Stimulated activated naive CD8-positive, alpha-beta T cell treated with anti-CD3 and anti-CD28 coated beads, Interleukin-15, Interleukin-2, amounts not matched to agents 100 ng/mL and 50 ng/mL, for 24 hours (primary cell): ENCODE measurements around the gene RASGRP1.
A peak's percentile ranks its signal among the peaks of the same experiment; 100 is the strongest.

Source experiments
- H3K27ac Mint-ChIP-seq: one replicate; pipeline ENCODE4 v1.8.0; 2021; ENCODE audit warnings: mild to moderate bottlenecking, mixed read lengths
- H3K27me3 Mint-ChIP-seq: one replicate; pipeline ENCODE4 v1.8.0; 2021; ENCODE audit warnings: mixed read lengths
- H3K36me3 Mint-ChIP-seq: one replicate; pipeline ENCODE4 v1.8.0; 2021; ENCODE audit warnings: low read depth, mixed read lengths
- H3K4me1 Mint-ChIP-seq: one replicate; pipeline ENCODE4 v1.8.0; 2021; ENCODE audit warnings: low read depth, mixed read lengths
- H3K4me3 Mint-ChIP-seq: one replicate; pipeline ENCODE4 v1.8.0; 2021; ENCODE audit warnings: mild to moderate bottlenecking, mixed read lengths
- H3K9me3 Mint-ChIP-seq: one replicate; pipeline ENCODE4 v1.8.0; 2021; ENCODE audit warnings: mixed read lengths

RASGRP1 gene

DNA sequence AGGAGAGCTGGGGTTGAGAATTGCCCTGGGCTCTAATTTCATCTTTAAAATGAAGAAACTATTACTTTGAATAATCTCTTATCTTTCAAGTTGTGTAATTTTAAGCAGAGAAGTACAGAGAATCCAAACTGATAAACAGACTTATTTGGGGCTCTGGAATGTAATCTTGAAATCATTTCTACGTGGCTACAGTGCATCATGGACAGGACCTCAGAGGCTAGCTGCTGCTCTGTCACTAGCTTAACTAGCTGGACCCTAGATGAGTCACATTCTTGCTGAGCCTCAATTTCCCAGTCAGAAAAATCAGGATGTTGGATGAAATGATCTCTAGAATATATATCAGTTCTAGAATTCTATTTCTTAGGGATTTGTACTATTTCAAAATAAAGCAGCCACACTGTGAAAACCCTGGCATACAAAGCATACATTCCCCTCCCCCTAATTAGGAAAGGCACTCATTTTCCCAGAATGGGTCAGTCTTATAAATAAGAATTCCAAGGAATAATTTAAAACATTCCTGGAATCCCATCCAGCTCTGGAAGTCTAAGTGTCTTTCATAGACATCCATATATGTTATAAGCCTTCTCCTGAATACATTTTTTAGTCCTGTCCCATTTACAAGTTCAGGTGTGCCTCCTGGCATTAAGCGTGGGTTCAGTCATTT lies 47.2 kb downstream of the RASGRP1 start:
- Mint-ChIP-seq H3K27ac (peak overlapping the region; percentile 62), H3K4me1 (peaks cover 41% of the 10 kb centered on the region), H3K36me3 (peaks cover 62% of the 10 kb centered on the region), H3K27me3 (no peaks in the 10 kb centered on the region), H3K9me3 (no peaks in the 10 kb centered on the region), H3K4me3 (no peak overlapping the region)

DNA sequence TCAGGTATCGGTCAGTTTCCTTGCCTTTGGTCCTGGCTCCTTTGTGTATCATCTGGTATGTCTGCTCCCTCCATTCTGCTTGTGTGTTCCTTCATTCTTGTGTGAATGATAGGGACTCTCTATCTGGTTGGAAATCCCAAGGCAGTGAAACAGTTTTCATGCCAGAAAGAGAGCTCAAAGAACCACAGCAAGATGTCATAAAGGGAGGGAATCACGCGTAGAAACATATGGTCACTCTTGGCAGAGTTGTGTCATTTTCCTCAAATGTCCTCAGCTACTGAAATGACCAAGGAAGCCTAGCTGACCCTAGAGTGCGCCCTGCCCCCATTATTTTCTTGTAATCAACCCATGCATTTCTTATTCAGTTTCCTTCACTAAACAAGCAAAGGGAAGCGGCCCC lies 48.0 kb downstream of the RASGRP1 start:
- Mint-ChIP-seq H3K27me3 (no peaks in the 10 kb centered on the region), H3K27ac (peak overlapping the region; percentile 61), H3K36me3 (peaks cover 65% of the 10 kb centered on the region)

DNA sequence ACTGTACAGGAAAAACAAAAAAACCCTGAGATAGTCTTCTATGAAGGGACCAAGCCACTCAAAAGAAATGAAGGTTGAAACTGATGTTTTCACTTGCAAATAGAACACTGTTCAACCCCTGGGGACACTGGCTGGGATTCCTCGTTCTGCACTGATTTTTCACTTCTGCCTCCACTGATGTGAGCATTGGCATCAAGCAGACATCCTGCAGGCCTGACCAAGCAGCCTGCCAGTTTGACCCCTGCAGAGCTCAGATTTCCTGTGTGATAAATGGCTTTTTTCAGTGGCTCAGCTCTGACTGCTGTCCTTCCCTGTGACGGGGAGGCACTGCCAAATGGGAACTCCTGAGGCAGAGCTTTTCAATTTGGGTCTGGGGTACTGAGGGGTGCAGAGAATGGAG lies 50.0 kb downstream of the RASGRP1 start:
- Mint-ChIP-seq H3K4me3 (no peak overlapping the region), H3K9me3 (no peaks in the 10 kb centered on the region), H3K4me1 (peaks cover 30% of the 10 kb centered on the region), H3K36me3 (peaks cover 75% of the 10 kb centered on the region), H3K27ac (no peak overlapping the region), H3K27me3 (no peaks in the 10 kb centered on the region)

More for the DNA sequence above, 48.0 kb downstream of the RASGRP1 start:
- no peaks in the 10 kb centered on the region for H3K9me3 Mint-ChIP-seq
- H3K4me1 Mint-ChIP-seq: peaks cover 34% of the 10 kb centered on the region
- no peak overlapping the region for H3K4me3 Mint-ChIP-seq

DNA sequence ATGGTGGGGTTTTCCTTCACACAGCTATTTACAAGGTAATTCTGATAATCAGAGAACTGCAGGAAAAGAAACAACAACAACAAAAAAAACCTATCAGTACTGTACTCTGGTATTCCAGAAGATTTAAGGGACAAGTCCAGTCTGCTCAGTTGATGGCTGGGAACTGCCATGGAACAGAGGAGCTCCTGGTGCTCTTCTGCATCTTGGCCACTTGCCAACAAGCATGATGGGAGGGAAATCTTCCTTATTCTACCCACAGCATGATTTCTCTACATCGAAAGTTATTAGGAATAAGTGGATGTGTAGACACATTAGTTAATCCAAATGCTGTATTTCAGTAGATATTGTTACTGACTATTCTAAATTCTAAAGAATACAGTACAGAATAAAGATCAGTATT lies 51.7 kb downstream of the RASGRP1 start:
- Mint-ChIP-seq H3K27ac (no peak overlapping the region), H3K4me3 (no peak overlapping the region), H3K36me3 (peaks cover 77% of the 10 kb centered on the region)

DNA sequence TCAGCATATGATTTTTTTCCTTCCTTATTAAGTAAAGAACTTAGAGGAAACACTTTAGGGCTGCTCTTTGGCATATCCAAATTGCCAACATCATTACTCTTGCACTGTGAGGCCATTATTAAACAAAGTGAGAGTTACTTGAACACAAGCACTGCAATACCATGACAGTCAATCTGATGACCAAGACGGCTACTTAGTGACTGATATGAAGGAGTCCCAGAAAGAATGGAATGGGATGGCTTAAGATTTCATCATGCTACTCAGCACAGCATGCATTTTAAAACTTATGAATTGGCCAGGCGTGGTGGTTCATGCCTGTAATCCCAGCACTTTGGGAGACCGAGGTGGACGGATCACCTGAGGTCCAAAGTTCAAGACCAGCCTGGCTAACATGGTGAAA lies 55.5 kb downstream of the RASGRP1 start:
- H3K27me3 Mint-ChIP-seq: no peaks in the 10 kb centered on the region
- peaks cover 78% of the 10 kb centered on the region for H3K36me3 Mint-ChIP-seq
- no peaks in the 10 kb centered on the region for H3K9me3 Mint-ChIP-seq
- H3K4me1 Mint-ChIP-seq: peaks cover 42% of the 10 kb centered on the region
- H3K27ac Mint-ChIP-seq: peak overlapping the region; percentile 70
- H3K4me3 Mint-ChIP-seq: no peak overlapping the region

More for the DNA sequence above, 51.7 kb downstream of the RASGRP1 start:
- Mint-ChIP-seq H3K27me3 (no peaks in the 10 kb centered on the region), H3K4me1 (peaks cover 31% of the 10 kb centered on the region), H3K9me3 (no peaks in the 10 kb centered on the region)

DNA sequence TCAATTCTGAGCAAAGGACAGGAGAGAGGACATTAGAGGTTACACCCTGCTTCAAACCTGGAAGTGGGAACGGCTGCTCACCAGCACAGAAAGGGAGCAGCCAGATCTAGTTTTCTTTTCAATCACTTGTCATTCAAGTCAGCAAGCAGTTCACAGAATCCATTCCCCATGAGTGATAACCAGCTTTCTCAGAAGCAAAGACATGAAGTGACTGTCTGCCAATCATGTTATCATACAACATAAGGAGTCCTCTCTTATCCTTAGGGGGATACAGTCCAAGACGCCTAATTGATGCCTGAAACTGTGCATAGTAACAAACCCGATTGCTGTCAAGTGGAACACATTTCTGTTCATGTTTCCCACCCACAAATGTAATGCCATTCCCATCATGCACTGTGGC lies 56.0 kb downstream of the RASGRP1 start:
- H3K36me3 Mint-ChIP-seq: peaks cover 77% of the 10 kb centered on the region
- peaks cover 42% of the 10 kb centered on the region for H3K4me1 Mint-ChIP-seq
- no peak overlapping the region for H3K4me3 Mint-ChIP-seq
- H3K27ac Mint-ChIP-seq: peak overlapping the region; percentile 70
- no peaks in the 10 kb centered on the region for H3K27me3 Mint-ChIP-seq
- H3K9me3 Mint-ChIP-seq: no peaks in the 10 kb centered on the region

DNA sequence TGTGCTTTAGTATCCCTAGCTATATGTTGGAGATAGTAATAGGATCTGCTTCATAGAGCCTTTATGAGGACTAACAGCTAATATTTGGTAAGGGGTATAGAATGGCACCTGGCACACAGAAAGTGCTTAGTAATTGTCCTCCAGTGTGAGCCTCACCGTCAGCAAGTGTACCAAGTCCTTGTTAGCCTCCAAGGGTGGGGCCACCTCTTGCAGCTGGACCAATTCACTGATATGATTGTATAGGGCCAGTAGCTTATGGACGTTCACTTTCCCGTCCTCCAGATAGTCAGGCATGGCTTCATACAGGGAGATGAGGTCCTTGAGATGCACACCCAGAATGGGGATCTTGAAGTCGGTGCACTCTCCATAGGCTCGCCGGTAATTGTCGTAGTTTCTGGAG lies 57.0 kb downstream of the RASGRP1 start:
- Mint-ChIP-seq H3K4me1 (peaks cover 42% of the 10 kb centered on the region), H3K9me3 (no peaks in the 10 kb centered on the region), H3K27me3 (no peaks in the 10 kb centered on the region), H3K4me3 (no peak overlapping the region), H3K36me3 (peaks cover 79% of the 10 kb centered on the region), H3K27ac (peak overlapping the region; percentile 49)

DNA sequence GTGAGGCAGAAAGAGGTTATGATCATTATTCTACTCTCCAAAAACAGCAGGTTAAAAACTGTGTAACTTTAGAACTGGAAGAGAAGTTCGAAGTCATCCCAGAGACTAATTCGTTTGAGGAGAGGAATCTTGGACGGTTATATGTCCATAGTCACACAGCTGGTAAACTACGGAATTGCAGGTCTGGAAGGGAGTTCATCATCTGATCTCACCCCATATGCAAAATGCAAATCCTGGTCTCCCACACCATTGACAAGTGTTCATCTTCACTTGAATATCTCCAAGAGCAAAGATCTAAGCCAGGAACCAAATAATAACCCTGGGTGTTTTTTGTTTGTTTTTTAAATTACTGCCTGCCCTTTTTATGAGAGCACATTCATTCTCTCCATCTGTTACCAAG lies 57.6 kb downstream of the RASGRP1 start:
- Mint-ChIP-seq H3K27ac (peak overlapping the region; percentile 34), H3K4me1 (peaks cover 42% of the 10 kb centered on the region)

DNA sequence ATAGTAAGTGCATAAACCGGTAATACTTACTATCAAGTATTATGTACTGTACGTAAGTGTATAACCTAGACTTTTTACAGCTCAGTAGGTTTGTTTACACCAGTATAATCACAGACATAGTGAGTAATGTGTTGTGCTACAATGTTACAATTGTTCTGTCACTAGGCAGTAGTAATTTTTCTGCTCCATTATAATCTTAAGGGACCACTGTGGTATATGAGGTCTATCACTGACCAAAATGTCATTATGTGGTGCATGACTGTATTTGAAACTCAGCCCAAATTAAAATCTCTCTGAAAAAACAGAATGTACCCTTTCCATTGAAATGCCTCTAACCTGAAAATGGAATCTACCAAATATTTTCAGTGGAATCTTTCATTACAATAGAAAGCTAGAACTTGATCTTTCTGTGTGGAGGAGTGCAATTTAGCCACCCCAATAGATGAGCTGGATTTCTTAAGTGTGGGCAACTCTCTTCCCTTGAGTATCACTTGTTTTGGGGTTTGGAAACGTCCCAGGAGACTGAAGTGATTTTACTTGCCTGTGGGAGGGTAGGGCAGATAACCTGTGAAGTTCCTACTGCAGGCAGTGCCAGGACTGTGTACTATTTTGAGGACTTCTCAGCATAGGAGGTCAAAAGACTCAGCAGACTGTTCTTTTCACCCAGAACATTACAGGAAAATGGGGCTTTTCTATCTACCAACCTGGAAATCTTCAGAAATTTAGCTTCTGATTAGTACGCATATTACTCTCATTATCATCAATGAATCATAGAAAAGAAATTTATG lies 59.7 kb downstream of the RASGRP1 start:
- Mint-ChIP-seq H3K4me1 (peaks cover 34% of the 10 kb centered on the region), H3K36me3 (peaks cover 85% of the 10 kb centered on the region), H3K27me3 (no peaks in the 10 kb centered on the region), H3K4me3 (peak overlapping the region; percentile 21), H3K9me3 (peaks cover 2% of the 10 kb centered on the region), H3K27ac (peak overlapping the region; percentile 93)

More for the DNA sequence above, 57.6 kb downstream of the RASGRP1 start:
- H3K4me3 Mint-ChIP-seq: no peak overlapping the region
- peaks cover 84% of the 10 kb centered on the region for H3K36me3 Mint-ChIP-seq
- no peaks in the 10 kb centered on the region for H3K27me3 Mint-ChIP-seq
- H3K9me3 Mint-ChIP-seq: no peaks in the 10 kb centered on the region

DNA sequence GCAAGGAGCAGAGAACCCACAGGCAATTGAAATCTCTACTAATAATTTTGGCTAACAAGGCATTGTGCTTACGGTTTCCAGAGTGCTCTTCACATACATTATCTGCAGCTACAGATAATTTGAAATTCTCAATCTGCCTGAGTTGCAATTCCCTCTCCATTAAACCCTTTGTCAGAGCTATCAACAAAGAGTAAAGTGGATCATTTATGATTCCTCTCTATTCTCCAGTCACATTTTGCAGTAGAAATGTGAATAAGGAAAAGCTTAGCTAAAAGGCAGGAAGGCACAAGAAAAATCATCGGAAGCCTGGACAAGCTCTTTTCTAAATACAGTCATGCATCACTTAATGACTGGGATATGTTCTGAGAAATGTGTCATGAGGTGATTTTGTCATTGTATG lies 61.1 kb downstream of the RASGRP1 start:
- peaks cover 87% of the 10 kb centered on the region for H3K36me3 Mint-ChIP-seq
- peaks cover 27% of the 10 kb centered on the region for H3K4me1 Mint-ChIP-seq
- peaks cover 4% of the 10 kb centered on the region for H3K9me3 Mint-ChIP-seq
- peak overlapping the region; percentile 18 for H3K27ac Mint-ChIP-seq
- H3K4me3 Mint-ChIP-seq: no peak overlapping the region
- H3K27me3 Mint-ChIP-seq: no peaks in the 10 kb centered on the region

DNA sequence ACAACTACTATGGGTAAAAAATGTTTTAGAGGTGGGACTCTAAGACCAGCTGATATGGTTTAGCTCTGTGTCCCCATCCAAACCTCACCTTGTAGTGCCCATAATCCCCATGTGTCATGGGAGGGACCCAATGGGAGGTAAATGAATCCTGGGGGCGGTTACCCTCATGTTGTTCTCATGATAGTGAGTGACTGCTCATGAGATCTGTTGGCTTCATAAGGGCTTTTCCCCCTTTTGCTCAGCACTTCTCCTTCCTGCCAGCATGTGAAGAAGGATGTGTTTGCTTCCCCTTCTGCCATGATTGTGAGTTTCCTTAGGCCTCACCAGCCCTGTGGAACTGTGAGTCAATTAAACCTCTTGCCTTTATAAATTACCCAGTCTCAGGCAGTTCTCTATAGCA lies 65.0 kb downstream of the RASGRP1 start:
- Mint-ChIP-seq H3K4me3 (no peak overlapping the region), H3K4me1 (peaks cover 7% of the 10 kb centered on the region), H3K27ac (peak overlapping the region; percentile 30), H3K9me3 (peaks cover 4% of the 10 kb centered on the region), H3K27me3 (no peaks in the 10 kb centered on the region), H3K36me3 (peaks cover 76% of the 10 kb centered on the region)

DNA sequence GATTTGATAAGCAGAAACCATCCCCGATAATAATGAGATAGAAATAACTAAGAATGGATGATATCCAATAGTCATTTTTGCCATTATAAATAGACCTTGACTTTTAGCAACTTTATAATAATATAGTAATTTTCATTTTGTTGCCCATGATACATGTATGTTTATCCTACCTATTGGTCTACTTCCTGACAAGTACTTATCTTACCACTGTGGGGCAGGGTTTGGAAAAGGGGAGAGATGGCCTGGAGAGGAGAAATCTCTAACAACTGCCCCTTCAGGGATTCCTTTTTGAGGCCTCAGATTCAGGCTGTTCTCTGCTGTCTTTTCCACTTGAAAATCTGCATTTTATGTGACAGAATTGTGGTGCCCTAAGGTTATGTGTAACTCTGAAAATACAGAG lies 68.5 kb downstream of the RASGRP1 start:
- Mint-ChIP-seq H3K27me3 (no peaks in the 10 kb centered on the region), H3K27ac (peak overlapping the region; percentile 79), H3K9me3 (peaks cover 4% of the 10 kb centered on the region), H3K4me3 (no peak overlapping the region), H3K4me1 (peaks cover 20% of the 10 kb centered on the region), H3K36me3 (peaks cover 67% of the 10 kb centered on the region)

DNA sequence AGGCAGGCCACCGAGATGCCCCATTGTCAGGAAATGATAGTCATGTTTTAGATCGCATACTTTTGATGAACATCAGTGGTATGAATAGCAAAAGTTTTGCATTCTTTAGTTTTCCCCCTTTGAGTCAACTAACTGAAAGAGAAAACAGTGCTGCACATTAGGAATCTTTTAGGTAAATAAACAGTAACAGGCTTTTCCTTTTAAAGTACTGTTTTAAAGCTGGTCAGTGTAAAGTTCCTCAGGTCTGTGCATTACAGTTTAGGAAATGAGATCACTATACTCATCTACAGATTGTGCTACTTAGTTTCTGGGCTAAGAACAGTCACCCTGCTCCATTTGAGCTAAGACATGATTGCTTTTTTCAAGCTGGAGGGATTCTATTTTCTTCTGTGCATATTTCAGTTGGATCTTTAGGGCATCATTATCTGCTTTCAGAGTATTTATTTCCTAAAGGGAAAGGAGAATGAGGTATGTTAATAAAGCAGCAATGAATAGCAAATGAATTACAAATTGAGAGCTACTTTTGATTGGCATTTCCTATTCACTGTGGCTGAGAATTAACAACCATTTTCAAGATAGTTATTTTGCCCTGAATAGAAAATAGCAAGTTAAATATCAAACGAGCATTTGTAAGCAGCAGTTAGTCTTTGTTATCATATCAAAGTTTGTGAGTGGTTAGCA lies 74.2 kb downstream of the RASGRP1 start:
- no peaks in the 10 kb centered on the region for H3K27me3 Mint-ChIP-seq
- H3K4me3 Mint-ChIP-seq: no peak overlapping the region
- peaks cover 61% of the 10 kb centered on the region for H3K36me3 Mint-ChIP-seq
- no peaks in the 10 kb centered on the region for H3K9me3 Mint-ChIP-seq
- peak overlapping the region; percentile 57 for H3K27ac Mint-ChIP-seq
- H3K4me1 Mint-ChIP-seq: peaks cover 51% of the 10 kb centered on the region

DNA sequence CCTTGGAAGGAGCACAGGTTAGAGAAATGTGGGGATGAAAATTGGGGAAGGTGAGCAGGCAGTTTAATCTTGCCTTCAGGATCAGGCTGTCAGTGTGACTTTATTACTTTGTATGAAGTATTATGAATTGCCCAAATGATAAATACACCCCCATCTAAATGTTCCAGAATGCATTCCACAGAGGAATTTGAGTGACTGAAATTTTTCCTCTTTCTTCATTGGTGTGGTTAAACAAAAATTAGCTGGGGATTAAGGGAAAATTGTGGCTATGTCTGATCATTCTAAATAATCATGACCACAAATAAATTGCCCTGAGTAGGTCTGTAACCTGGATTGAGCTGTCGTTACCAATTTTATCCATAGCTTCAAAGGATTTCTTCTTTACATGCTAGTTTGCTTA lies 77.2 kb downstream of the RASGRP1 start:
- H3K9me3 Mint-ChIP-seq: no peaks in the 10 kb centered on the region
- H3K27ac Mint-ChIP-seq: peak overlapping the region; percentile 87
- peaks cover 63% of the 10 kb centered on the region for H3K36me3 Mint-ChIP-seq
- peak overlapping the region; percentile 5 for H3K4me3 Mint-ChIP-seq
- H3K4me1 Mint-ChIP-seq: peaks cover 57% of the 10 kb centered on the region
- H3K27me3 Mint-ChIP-seq: no peaks in the 10 kb centered on the region

DNA sequence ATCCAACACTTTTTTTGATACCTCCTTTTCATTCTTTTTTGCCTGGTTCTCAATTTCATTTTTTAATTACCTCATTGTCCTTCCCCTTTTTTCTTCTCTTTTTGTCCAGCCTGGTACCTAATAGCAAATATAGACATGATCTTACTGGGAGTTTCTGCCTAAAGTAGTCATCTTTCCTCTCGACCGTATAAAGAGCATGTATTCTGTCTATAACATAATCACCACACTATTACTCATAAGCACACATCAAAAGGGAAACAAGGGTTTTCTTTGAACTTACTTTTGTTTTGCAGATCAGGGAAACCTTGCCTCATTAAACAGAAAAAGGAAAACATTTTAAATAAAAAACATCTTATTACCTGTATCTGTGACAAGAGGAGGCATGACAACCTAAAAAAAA lies 77.7 kb downstream of the RASGRP1 start:
- Mint-ChIP-seq H3K4me3 (peak overlapping the region; percentile 24), H3K27ac (peak overlapping the region; percentile 87), H3K36me3 (peaks cover 63% of the 10 kb centered on the region), H3K4me1 (peaks cover 57% of the 10 kb centered on the region), H3K9me3 (no peaks in the 10 kb centered on the region), H3K27me3 (no peaks in the 10 kb centered on the region)
